Lung microvascular endothelial cell (primary cell): ENCODE measurements around the gene RMDN2. TPM values are rescaled to one million over a fixed set of nuclear protein-coding genes. Genes with fewer than 3 reads are reported as not detected.
A peak's percentile ranks its signal among the peaks of the same experiment; 100 is the strongest.
"Not testable (repeated sequence)": the region's sequence is repeated elsewhere in the genome, so short reads cannot be mapped to it uniquely, and the experiment has no call there.

Experiments used
- DNase-seq, 2 donors: peaks; one replicate each; pipeline versions ENCODE4 v3.0.0 to v3.0.0-alpha.2; 2010; ENCODE audit warnings: low read depth in 2 of 2
- total RNA-seq: library from RNA; depleted of rRNA; stranded (reverse); fragments of >200 nt; gene quantifications from 2 replicates; pipeline ENCODE4 v1.2.1, GENCODE V29; 2014

The RMDN2 gene
- total RNA-seq, 1 donor from 2014 or later = 1.6 TPM

GRCh38 chr2:37930392-37930791 is 5.3 kb downstream of the RMDN2 start:
- DNase-seq = not testable (repeated sequence)

GRCh38 chr2:37932873-37933272 is 7.8 kb downstream of the RMDN2 start:
- not testable (repeated sequence) for DNase-seq

GRCh38 chr2:37934591-37935513 is 9.8 kb downstream of the RMDN2 start:
- no peak for DNase-seq

- not testable (repeated sequence) for DNase-seq
Measured at GRCh38 chr2:37937568-37937967, 12.5 kb downstream of the RMDN2 start.

GRCh38 chr2:37941267-37941666 is 16.2 kb downstream of the RMDN2 start:
- DNase-seq = not testable (repeated sequence)

GRCh38 chr2:37944268-37944667 is 19.2 kb downstream of the RMDN2 start:
- DNase-seq = no peak

GRCh38 chr2:37947306-37947705 is 22.2 kb downstream of the RMDN2 start:
- DNase-seq = no peak

GRCh38 chr2:37962018-37962739 is 37.1 kb downstream of the RMDN2 start:
- DNase-seq = not testable (repeated sequence)

GRCh38 chr2:37962740-37963121 is 37.6 kb downstream of the RMDN2 start:
- DNase-seq = not testable (repeated sequence)

- DNase-seq = not testable (repeated sequence)
Measured at GRCh38 chr2:37963901-37964300, 38.8 kb downstream of the RMDN2 start.

- DNase-seq = no peak
Measured at GRCh38 chr2:37966326-37966725, 41.2 kb downstream of the RMDN2 start.

- no peak for DNase-seq
Measured at GRCh38 chr2:37969731-37970130, 44.6 kb downstream of the RMDN2 start.

- no peak for DNase-seq
Measured at GRCh38 chr2:37971971-37972370, 46.9 kb downstream of the RMDN2 start.

GRCh38 chr2:37973615-37974353 is 48.7 kb downstream of the RMDN2 start:
- no peak for DNase-seq

GRCh38 chr2:37975808-37976207 is 50.7 kb downstream of the RMDN2 start:
- no peak for DNase-seq

GRCh38 chr2:37976411-37976810 is 51.3 kb downstream of the RMDN2 start:
- DNase-seq = no peak

- peak; percentile 62 to 67 for DNase-seq
Measured at GRCh38 chr2:37982147-37982582, 57.1 kb downstream of the RMDN2 start.

GRCh38 chr2:37982847-37983246 is 57.8 kb downstream of the RMDN2 start:
- no peak for DNase-seq

GRCh38 chr2:37983719-37984118 is 58.6 kb downstream of the RMDN2 start:
- DNase-seq = no peak

- DNase-seq = no peak
Measured at GRCh38 chr2:37984176-37984575, 59.1 kb downstream of the RMDN2 start.

- peak in 1 of 2 donors; percentile 21 for DNase-seq
Measured at GRCh38 chr2:37984589-37984988, 59.5 kb downstream of the RMDN2 start.

- no peak for DNase-seq
Measured at GRCh38 chr2:37985333-37985732, 60.2 kb downstream of the RMDN2 start.
